T-helper 2 cell treated with Interferon-gamma antibody and Interleukin-4, amounts not matched to agents 100 ng/mL and 5 ng/mL, for 36 hours (primary cell): ENCODE results near the gene RNU1-1. TPM values are rescaled to one million over a fixed set of nuclear protein-coding genes. Genes with fewer than 3 reads are reported as not detected.
"Not testable (repeated sequence)": the region's sequence is repeated elsewhere in the genome, so short reads cannot be mapped to it uniquely, and the experiment has no call there.

ENCODE experiments used
- intact Hi-C: fragments of 100-400 bp; cut with micrococcal nuclease; formaldehyde crosslinking; loops from one replicate; pipeline ENCODE4 v1.15.1; 2023
- total RNA-seq: library from RNA; stranded (reverse); gene quantifications from 2 replicates; pipeline ENCODE4 v1.2.3, GENCODE V29; 2022

The RNU1-1 gene
- total RNA-seq, 1 donor from 2014 or later = 2,343 TPM

- intact Hi-C loops = not testable (repeated sequence)
Observed at GRCh38 chr1:16521679-16522078, 7.6 kb upstream of the RNU1-1 start.

GRCh38 chr1:16521288-16521583, 7.2 kb upstream of the RNU1-1 start:
- intact Hi-C loops = no loop called here

DNA sequence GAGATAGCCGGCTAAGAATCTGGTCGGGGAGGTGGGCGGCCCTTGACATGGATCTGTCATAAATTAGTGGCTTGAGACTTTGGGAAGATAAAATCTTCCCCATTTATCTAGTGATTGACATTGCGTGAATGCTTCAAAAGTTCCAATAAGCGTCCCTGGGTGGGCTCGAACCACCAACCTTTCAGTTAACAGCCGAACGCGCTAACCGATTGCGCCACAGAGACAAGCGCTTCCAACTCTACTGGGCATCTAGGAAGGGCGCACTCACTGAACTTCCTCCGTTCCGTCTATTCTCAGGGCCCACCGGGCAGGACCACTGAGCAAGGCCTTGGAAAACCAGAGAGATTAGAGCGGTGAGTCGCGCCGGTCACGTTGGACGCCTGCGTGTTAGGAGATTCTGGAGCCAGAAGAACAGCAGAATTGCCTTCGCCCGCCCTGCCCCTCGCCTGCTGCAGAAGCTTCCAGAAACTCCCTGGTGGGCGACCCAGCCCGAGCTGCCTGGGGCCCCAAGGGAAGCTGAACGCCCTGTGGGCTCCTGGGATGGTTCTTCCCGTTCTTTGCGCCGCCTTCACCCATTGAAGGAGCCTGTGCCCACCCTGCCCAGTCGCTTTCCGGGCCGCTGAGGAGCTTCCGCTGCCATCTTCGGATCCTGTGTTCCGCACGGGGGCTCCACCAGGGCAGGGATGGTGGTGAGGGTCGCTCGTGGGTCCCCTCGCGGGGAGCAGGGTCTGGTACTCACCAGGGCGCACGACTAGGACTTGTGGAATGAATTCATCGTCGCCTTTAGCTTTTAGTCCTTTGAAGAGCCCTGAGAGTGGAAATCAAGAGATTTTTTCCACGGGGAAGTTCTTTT, 6.6 kb upstream of the RNU1-1 start:
- intact Hi-C loops = not testable (repeated sequence)

DNA sequence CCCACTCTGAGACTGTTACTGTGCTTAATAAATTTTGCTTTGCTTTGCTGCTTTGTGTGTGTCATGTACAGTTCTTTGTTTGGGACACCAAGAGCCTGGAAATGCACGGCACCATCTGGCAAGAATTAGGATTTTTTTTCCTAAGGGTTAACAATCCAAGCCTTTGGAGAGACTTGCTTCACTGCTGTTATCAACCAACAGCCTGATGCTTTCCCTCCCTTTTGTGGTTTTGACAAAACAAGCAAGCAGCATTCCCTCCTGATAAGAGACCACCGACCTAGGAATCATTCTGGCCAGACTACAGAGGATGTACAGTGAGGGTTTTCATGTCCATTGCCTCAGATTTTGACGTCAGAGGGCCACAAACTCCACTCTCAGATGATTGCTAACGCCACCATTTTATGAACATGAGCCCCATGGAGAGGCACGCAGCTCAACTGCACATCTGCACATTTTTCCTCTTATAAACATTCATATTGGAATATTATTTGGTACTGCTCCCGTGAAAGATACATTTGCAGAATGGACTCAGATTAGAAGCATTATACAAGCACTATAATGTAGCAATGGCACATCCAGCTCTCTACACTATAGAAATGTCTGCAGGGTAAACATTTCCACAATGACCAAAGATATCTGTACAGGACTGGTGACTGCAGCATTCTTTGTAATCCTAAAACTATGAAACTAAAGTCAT, 5.3 kb upstream of the RNU1-1 start:
- intact Hi-C loops = not testable (repeated sequence)

- intact Hi-C loops = not testable (repeated sequence)
Observed at GRCh38 chr1:16518913-16519254, 4.8 kb upstream of the RNU1-1 start.

GRCh38 chr1:16516694-16517410, 2.8 kb upstream of the RNU1-1 start:
- intact Hi-C loops = not testable (repeated sequence)

- intact Hi-C loops = loop anchor here (1.0 kb wide), 1 partner anchor 14 kb away; no protein-coding TSS in a partner anchor
Observed at GRCh38 chr1:16513412-16514106, 526 bp downstream of the RNU1-1 start.

DNA sequence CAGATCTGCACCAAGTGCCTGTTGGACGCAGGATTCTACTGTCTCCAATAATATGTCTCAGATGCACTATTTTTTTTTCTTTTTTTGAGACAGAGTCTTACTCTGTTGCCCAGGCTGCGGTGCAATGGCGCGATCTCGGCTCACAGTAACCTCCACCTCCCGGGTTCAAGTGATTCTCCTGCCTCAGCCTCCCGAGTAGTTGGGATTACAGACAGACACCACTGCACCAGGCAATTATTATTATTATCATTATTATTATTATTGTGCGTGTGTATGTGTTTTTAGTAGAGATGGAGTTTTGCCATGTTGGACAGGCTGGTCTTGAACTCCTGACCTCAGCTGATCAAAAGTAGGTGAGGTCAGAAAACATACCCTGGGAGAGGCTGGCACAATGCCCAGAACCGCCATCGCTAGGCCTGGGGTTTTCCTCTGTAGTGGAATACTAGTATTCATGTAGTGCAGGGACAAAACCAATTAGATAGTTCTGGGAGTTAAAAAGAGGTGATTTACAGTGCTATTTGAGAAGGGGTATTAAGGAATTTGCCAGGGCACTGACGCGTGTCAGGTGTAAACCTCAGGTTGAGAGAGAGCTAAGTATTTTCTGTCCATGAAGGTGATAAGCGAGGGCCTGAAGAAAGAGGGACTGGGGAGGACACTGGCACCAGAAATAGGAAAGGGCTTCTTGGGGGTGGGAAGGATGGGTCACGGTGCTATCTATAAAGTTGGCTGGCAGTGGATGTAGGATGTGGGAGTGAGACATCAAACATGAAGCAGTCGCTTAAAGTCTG, 1.3 kb downstream of the RNU1-1 start:
- intact Hi-C loops = not testable (repeated sequence)

DNA sequence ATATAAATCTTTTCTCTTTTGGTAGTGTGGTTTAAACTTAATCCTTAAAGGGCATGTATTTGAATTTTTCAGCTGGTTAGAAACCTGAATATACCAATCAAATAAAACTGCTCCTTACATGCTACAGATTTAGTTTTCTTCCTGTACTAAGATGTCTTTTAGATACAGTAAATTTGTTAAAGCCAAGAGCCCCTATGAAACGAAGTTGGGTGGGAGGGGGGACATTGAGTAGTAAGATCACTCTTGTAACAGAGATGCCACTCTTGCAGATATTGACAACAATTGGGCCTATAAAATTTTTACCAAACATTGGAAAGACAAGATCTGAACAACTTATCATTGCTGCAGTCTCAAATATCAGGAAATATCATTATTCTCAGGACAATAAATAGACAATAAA, 2.2 kb downstream of the RNU1-1 start:
- intact Hi-C loops = not testable (repeated sequence)

DNA sequence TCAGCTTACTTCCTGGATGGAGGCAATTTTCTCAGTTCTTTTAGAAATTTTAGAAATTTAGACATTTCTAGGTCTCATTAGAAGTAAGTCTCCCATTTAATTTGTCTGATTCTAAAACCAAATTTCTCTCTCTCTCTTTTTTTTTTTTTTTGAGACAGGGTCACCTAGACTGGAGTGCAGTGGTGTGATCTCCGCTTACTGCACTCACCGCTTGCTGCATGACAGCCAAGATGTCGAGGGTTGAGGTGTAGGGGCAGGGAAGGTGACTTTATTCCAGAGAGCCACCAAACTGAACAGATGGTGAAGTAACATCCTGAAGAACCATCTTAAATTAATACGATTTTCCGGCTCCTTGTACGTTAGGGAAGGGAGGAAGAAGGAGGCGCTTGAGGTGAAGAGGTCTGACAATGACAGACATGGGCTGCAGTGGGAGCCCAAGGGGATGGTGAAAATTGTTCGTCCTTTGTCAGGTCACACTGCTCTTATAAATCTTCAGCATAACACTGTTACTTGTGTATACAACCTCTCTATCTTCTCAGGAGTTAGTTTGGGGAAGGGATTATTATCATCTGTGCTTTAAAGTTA, 5.1 kb downstream of the RNU1-1 start:
- intact Hi-C loops = not testable (repeated sequence)

DNA sequence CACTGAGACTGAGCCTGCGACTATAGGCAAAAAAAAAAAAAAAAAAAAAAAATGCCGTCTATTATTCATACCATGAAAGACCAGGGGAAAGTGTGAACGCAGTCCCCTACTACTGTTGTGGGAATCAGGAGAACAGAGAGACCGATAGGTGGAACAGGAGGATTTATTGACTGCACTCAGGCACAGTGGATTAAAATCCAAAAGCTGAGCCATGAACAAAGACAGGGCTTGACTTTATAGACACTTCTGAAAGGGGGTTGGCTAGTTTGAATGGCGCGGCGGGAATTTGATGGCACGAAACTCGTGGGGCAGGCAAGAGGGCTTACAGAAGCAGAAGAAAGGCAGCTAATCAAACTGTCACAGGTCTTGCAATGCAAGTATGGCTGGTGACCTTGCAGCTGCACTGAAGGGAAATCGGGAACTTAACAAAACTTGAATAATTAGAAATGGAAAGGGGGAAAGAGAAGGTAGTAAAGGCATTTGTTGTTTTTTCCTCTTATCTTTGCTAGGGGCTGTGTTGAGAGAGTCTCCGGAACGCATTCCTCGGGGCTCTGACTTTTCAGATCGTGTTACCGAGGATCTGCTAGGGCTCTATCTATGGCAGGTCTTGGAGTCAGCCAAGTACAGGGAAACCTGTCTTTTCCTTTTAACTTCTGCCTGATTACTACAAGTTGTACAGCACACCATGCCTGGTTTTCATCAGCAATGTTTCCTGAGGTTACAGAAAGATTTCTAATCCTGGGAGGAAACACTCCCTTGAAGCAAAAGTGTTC, 7.5 kb downstream of the RNU1-1 start:
- intact Hi-C loops = not testable (repeated sequence)

GRCh38 chr1:16505870-16506269, 8.2 kb downstream of the RNU1-1 start:
- intact Hi-C loops = not testable (repeated sequence)

- intact Hi-C loops = no loop called here
Observed at GRCh38 chr1:16503494-16503893, 10.6 kb downstream of the RNU1-1 start.

- intact Hi-C loops = not testable (repeated sequence)
Observed at GRCh38 chr1:16501446-16501845, 12.6 kb downstream of the RNU1-1 start.

GRCh38 chr1:16500975-16501374, 13.1 kb downstream of the RNU1-1 start:
- intact Hi-C loops = not testable (repeated sequence)

DNA sequence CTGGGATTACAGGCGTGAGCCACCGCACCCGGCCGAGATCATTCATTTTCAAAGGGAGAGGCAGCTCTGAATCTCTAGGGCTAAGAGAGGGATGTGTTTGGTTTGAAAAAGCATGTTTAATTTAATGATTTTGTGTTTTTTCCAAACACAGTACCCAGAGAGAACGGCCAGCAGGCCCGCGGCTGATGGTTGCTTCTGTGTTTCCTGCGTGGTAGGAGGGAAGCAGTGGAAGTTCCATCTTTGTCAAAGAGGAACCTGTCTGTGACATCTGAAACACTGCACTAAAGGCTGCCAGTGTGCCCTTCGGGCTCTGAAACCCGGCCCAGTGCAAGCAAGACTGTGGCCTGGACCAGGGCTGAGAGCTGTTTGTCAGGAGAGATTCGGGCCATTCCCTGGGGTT, 13.6 kb downstream of the RNU1-1 start:
- intact Hi-C loops = not testable (repeated sequence)

- intact Hi-C loops = loop anchor here (1.0 to 2.0 kb wide), 2 partner anchors 16 to 58 kb away; partner anchors contain the start of genes NECAP2 and RNU1-1
Observed at GRCh38 chr1:16498573-16499413, 15.3 kb downstream of the RNU1-1 start.

- intact Hi-C loops = loop anchor here (2.0 kb wide), 1 partner anchor 57 kb away; the partner anchor contains the start of gene NECAP2
Observed at GRCh38 chr1:16498047-16498446, 16.0 kb downstream of the RNU1-1 start.
